Neural cell (in vitro differentiated cells): Measurements from ENCODE around the gene OPRL1. TPM values are rescaled to one million over a fixed set of nuclear protein-coding genes. Genes with fewer than 3 reads are reported as not detected.

Experiments
- H2AFZ ChIP-seq: fragments of 200-600, 300-800 bp; sonication (generic), shearing (Covaris generic); 2 replicates; pipeline ENCODE4 v1.6.0; 2014; ENCODE audit warnings: low read depth, mild to moderate bottlenecking, antibody characterized with exemption, low read length, moderate library complexity
- H3F3A ChIP-seq: fragments of 200-600 bp; shearing (Covaris generic); 2 replicates; pipeline ENCODE4 v1.6.1; 2016; ENCODE audit warnings: mild to moderate bottlenecking, moderate library complexity, mixed read lengths, antibody characterized with exemption, low read length; ENCODE audit not compliant: insufficient read depth, poor library complexity, severe bottlenecking
- H3K27ac ChIP-seq: fragments of 200-600, 300-800 bp; sonication (generic), shearing (Covaris generic); 2 replicates; pipeline ENCODE4 v1.5.1; 2014; ENCODE audit warnings: mild to moderate bottlenecking, low read length, moderate library complexity
- H3K27me3 ChIP-seq: fragments of 300-800, 200-600 bp; sonication (generic), shearing (Covaris generic); 2 replicates; pipeline ENCODE4 v1.6.0; 2014; ENCODE audit warnings: mild to moderate bottlenecking, low read depth, low read length, moderate library complexity; ENCODE audit not compliant: insufficient read depth
- H3K36me3 ChIP-seq: fragments of 300-800, 200-600 bp; sonication (generic), shearing (Covaris generic); 2 replicates; pipeline ENCODE4 v1.5.1; 2014; ENCODE audit warnings: mild to moderate bottlenecking, antibody characterized with exemption, low read length, moderate library complexity; ENCODE audit not compliant: insufficient read depth
- H3K4me2 ChIP-seq: fragments of 300-800, 200-600 bp; sonication (generic), shearing (Covaris generic); 2 replicates; pipeline ENCODE4 v1.6.0; 2014; ENCODE audit warnings: mild to moderate bottlenecking, low read length
- H3K4me3 ChIP-seq: fragments of 300-800, 200-600 bp; sonication (generic), shearing (Covaris generic); 2 replicates; pipeline ENCODE4 v1.5.1; 2014; ENCODE audit warnings: mild to moderate bottlenecking, low read length, moderate library complexity
- H3K79me2 ChIP-seq: fragments of 200-600 bp; shearing (Covaris generic); replicated peaks from 2 replicates; pipeline ENCODE4 v1.6.0; 2014; ENCODE audit warnings: mild to moderate bottlenecking, low read length, moderate library complexity; ENCODE audit not compliant: insufficient read depth
- H3K9ac ChIP-seq: fragments of 300-800, 200-600 bp; sonication (generic), shearing (Covaris generic); 2 replicates; pipeline ENCODE4 v1.6.1; 2016; ENCODE audit warnings: mild to moderate bottlenecking, low read length, mixed read lengths
- H3K9me2 ChIP-seq: fragments of 200-600 bp; shearing (Covaris generic); 2 replicates; pipeline ENCODE4 v1.6.1; 2016; ENCODE audit warnings: mild to moderate bottlenecking, low read length, mixed read lengths; ENCODE audit not compliant: insufficient read depth
- H3K9me3 ChIP-seq: fragments of 200-600, 300-800 bp; sonication (generic), shearing (Covaris generic); 2 replicates; pipeline ENCODE4 v1.6.1; 2016; ENCODE audit warnings: mild to moderate bottlenecking, mixed run types, low read length, moderate library complexity, mixed read lengths
- H4K20me1 ChIP-seq: fragments of 200-600 bp; shearing (Covaris generic); 2 replicates; pipeline ENCODE4 v1.6.1; 2016; ENCODE audit warnings: mild to moderate bottlenecking, mixed run types; ENCODE audit not compliant: insufficient read depth
- EP300 ChIP-seq: fragments of 450-650 bp; conservative IDR thresholded peaks from 2 replicates; pipeline ENCODE4 v1.6.1; 2014; ENCODE audit warnings: antibody characterized with exemption, mild to moderate bottlenecking, moderate library complexity; ENCODE audit not compliant: poor library complexity, severe bottlenecking
- EZH2 ChIP-seq: fragments of 200-600, 300-800 bp; shearing (Covaris generic), sonication (generic); IDR thresholded peaks from 2 replicates; pipeline ENCODE4 v1.6.1; 2014; ENCODE audit warnings: antibody characterized with exemption, low read length, borderline replicate concordance, mild to moderate bottlenecking; ENCODE audit not compliant: insufficient read depth, poor library complexity, severe bottlenecking
- MXI1 ChIP-seq: fragments of 450-650 bp; conservative IDR thresholded peaks from 2 replicates; pipeline ENCODE4 v1.6.1; 2014; ENCODE audit warnings: antibody characterized with exemption, mild to moderate bottlenecking; ENCODE audit not compliant: poor library complexity, severe bottlenecking
- POLR2AphosphoS5 ChIP-seq: IDR thresholded peaks from 2 replicates; pipeline ENCODE4 v1.6.1; 2012
- RAD21 ChIP-seq: fragments of 450-650 bp; conservative IDR thresholded peaks from 2 replicates; pipeline ENCODE4 v1.6.1; 2014; ENCODE audit warnings: antibody characterized with exemption, mild to moderate bottlenecking, moderate library complexity
- SMC3 ChIP-seq: fragments of 450-650 bp; conservative IDR thresholded peaks from 2 replicates; pipeline ENCODE4 v1.6.1; 2014; ENCODE audit warnings: antibody characterized with exemption, mild to moderate bottlenecking, moderate library complexity; ENCODE audit not compliant: poor library complexity
- TAF1 ChIP-seq: IDR thresholded peaks from 2 replicates; pipeline ENCODE4 v1.6.1; 2012; ENCODE audit warnings: low read depth
- polyA plus RNA-seq: library from polyadenylated mRNA; depleted of rRNA; stranded (reverse); fragments of >200 nt; gene quantifications from 2 replicates; pipeline ENCODE4 v1.2.3, GENCODE V29; 2014
- TF ChIP-seq, protein P1 (sequence below): IDR thresholded peaks from 2 replicates; pipeline ENCODE4 v1.6.1; 2012; ENCODE audit warnings: borderline replicate concordance
- TF ChIP-seq, protein P2 (sequence below): fragments of 450-650 bp; IDR thresholded peaks from 2 replicates; pipeline ENCODE4 v1.5.1; 2014; ENCODE audit warnings: antibody characterized with exemption, mild to moderate bottlenecking, moderate library complexity; ENCODE audit not compliant: poor library complexity, severe bottlenecking

The OPRL1 gene
- polyA plus RNA-seq, 1 donor from 2014 or later: 18.3 TPM

DNA sequence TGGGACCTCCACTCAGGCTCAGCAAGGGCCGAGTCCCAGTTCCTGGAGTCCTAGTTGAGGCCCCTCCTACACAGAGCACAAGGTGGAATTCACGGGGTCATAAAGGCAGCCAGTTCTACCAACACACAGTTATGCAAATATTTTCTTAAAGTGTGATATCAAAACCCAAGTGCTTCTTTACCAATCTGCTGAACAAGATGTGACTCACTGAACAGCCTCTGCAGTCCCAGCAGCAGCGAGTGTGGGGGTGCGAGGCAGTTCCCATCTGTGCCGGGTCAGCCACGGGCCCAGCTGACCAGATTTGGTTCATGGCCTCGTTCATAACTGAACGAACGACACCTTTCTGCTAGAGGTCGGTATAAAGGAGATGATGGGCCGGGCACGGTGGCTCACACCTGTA lies 21.3 kb upstream of the OPRL1 start:
- Histone ChIP-seq H3K27me3 (no peaks in the 10 kb centered on the region), H3K36me3 (no peaks in the 10 kb centered on the region), H3F3A (no peaks in the 10 kb centered on the region), H4K20me1 (no peaks in the 10 kb centered on the region), H3K9me2 (no peaks in the 10 kb centered on the region), H3K9ac (no peak overlapping the region), H2AFZ (no peak overlapping the region), H3K79me2 (peaks cover under 1% of the 10 kb centered on the region), H3K27ac (no peak overlapping the region), H3K9me3 (no peaks in the 10 kb centered on the region), H3K4me2 (no peak overlapping the region), H3K4me3 (no peak overlapping the region)
- TF ChIP-seq EZH2 (no peak), TAF1 (no peak), SMC3 (no peak), EP300 (no peak)
- TF ChIP-seq, protein P1, sequence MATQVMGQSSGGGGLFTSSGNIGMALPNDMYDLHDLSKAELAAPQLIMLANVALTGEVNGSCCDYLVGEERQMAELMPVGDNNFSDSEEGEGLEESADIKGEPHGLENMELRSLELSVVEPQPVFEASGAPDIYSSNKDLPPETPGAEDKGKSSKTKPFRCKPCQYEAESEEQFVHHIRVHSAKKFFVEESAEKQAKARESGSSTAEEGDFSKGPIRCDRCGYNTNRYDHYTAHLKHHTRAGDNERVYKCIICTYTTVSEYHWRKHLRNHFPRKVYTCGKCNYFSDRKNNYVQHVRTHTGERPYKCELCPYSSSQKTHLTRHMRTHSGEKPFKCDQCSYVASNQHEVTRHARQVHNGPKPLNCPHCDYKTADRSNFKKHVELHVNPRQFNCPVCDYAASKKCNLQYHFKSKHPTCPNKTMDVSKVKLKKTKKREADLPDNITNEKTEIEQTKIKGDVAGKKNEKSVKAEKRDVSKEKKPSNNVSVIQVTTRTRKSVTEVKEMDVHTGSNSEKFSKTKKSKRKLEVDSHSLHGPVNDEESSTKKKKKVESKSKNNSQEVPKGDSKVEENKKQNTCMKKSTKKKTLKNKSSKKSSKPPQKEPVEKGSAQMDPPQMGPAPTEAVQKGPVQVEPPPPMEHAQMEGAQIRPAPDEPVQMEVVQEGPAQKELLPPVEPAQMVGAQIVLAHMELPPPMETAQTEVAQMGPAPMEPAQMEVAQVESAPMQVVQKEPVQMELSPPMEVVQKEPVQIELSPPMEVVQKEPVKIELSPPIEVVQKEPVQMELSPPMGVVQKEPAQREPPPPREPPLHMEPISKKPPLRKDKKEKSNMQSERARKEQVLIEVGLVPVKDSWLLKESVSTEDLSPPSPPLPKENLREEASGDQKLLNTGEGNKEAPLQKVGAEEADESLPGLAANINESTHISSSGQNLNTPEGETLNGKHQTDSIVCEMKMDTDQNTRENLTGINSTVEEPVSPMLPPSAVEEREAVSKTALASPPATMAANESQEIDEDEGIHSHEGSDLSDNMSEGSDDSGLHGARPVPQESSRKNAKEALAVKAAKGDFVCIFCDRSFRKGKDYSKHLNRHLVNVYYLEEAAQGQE: no peak

DNA sequence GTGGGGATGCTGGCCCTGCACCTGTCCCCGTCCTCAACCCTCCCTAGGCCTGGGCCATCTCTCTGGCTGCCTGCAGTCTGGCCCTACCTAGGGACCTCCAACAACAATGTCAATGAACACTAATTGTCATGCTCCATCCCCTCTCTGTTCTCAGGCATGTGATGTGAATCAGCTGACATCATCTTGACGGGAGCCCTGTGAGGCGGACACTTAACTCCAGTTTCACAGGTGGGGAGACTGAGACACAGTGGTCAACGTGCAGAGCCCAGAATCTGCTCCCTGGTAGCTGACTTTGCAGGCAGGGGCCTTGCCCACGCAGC lies 17.6 kb upstream of the OPRL1 start:
- H3F3A ChIP-seq: no peaks in the 10 kb centered on the region
- H3K4me2 ChIP-seq: peak overlapping the region; percentile 73
- H3K9me3 ChIP-seq: no peaks in the 10 kb centered on the region
- H3K36me3 ChIP-seq: no peaks in the 10 kb centered on the region
- H3K79me2 ChIP-seq: peaks cover 7% of the 10 kb centered on the region
- H3K4me3 ChIP-seq: peak overlapping the region; percentile 78
- no peak overlapping the region for H3K27ac ChIP-seq
- H4K20me1 ChIP-seq: no peaks in the 10 kb centered on the region
- no peaks in the 10 kb centered on the region for H3K27me3 ChIP-seq
- no peaks in the 10 kb centered on the region for H3K9me2 ChIP-seq
- H2AFZ ChIP-seq: peak overlapping the region; percentile 91
- TF ChIP-seq EP300 (no peak), EZH2 (no peak), TAF1 (no peak), MXI1 (no peak), RAD21 (no peak), POLR2AphosphoS5 (no peak), SMC3 (no peak)
- TF ChIP-seq, protein P1: no peak
- TF ChIP-seq, protein P2, sequence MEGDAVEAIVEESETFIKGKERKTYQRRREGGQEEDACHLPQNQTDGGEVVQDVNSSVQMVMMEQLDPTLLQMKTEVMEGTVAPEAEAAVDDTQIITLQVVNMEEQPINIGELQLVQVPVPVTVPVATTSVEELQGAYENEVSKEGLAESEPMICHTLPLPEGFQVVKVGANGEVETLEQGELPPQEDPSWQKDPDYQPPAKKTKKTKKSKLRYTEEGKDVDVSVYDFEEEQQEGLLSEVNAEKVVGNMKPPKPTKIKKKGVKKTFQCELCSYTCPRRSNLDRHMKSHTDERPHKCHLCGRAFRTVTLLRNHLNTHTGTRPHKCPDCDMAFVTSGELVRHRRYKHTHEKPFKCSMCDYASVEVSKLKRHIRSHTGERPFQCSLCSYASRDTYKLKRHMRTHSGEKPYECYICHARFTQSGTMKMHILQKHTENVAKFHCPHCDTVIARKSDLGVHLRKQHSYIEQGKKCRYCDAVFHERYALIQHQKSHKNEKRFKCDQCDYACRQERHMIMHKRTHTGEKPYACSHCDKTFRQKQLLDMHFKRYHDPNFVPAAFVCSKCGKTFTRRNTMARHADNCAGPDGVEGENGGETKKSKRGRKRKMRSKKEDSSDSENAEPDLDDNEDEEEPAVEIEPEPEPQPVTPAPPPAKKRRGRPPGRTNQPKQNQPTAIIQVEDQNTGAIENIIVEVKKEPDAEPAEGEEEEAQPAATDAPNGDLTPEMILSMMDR: no peak
- H3K9ac ChIP-seq: peak overlapping the region; percentile 83
